Suprapubic skin (tissue), 4 donors: ENCODE results near the gene CDK19. TPM values are rescaled to one million over a fixed set of nuclear protein-coding genes. Genes with fewer than 3 reads are reported as not detected.

Experiments used
- DNase-seq, 2 donors: peaks; one replicate each; pipeline ENCODE4 v3.0.0-alpha.2; 2019; ENCODE audit warnings: low spot score in 2 of 2
- H3K27ac ChIP-seq: fragments of 200-600 bp; sonication (generic); one replicate; pipeline ENCODE4 v1.5.1; 2019
- H3K27me3 ChIP-seq: fragments of 200-600 bp; sonication (generic); one replicate; pipeline ENCODE4 v1.5.1; 2019
- H3K36me3 ChIP-seq: fragments of 200-600 bp; sonication (generic); one replicate; pipeline ENCODE4 v1.5.1; 2019
- H3K4me1 ChIP-seq: fragments of 200-600 bp; sonication (generic); one replicate; pipeline ENCODE4 v1.5.1; 2019
- H3K4me3 ChIP-seq: fragments of 200-600 bp; sonication (generic); one replicate; pipeline ENCODE4 v1.5.1; 2019; ENCODE audit warnings: mild to moderate bottlenecking
- H3K9me3 ChIP-seq: fragments of 200-600 bp; sonication (generic); one replicate; pipeline ENCODE4 v1.5.1; 2019
- EP300 ChIP-seq: sonication (generic); formaldehyde crosslinking; IDR thresholded peaks from one replicate; pipeline ENCODE4 v1.6.1; 2017; ENCODE audit warnings: antibody characterized with exemption
- POLR2A ChIP-seq, 2 donors: fragments of 450-650 bp; IDR thresholded peaks; one replicate each; pipeline ENCODE4 v1.6.1; 2017; ENCODE audit warnings: antibody characterized with exemption in 2 of 2, mild to moderate bottlenecking in 2 of 2, moderate library complexity in 2 of 2
- POLR2AphosphoS5 ChIP-seq, 3 donors: sonication (generic); formaldehyde crosslinking; IDR thresholded peaks; one replicate each; pipeline ENCODE4 v1.6.1; 2017; ENCODE audit warnings: antibody characterized with exemption in 3 of 3
- WGBS: methylation state at CpG from one replicate; pipeline ENCODE4 v1.1.5; 2018; 5-methylcytosine and 5-hydroxymethylcytosine counted together
- total RNA-seq, 4 donors: library from RNA; depleted of rRNA; stranded (reverse); fragments of >200 nt; gene quantifications; one replicate each; pipeline ENCODE4 v1.1.0, GENCODE V29; 2016
- TF ChIP-seq, protein P1 (sequence below), 2 donors: fragments of 200-600 bp in 1 of 2; fragments of 450-650 bp in 1 of 2; sonication (generic) in 1 of 2; IDR thresholded peaks; one replicate each; pipeline ENCODE4 v1.5.1; 2016 to 2019; ENCODE audit warnings: antibody characterized with exemption in 2 of 2, mild to moderate bottlenecking in 1 of 2, moderate library complexity in 1 of 2

The CDK19 gene
- total RNA-seq, 4 donors from 2014 or later, result 14.1 to 20.6 (median 19.4) TPM

DNA sequence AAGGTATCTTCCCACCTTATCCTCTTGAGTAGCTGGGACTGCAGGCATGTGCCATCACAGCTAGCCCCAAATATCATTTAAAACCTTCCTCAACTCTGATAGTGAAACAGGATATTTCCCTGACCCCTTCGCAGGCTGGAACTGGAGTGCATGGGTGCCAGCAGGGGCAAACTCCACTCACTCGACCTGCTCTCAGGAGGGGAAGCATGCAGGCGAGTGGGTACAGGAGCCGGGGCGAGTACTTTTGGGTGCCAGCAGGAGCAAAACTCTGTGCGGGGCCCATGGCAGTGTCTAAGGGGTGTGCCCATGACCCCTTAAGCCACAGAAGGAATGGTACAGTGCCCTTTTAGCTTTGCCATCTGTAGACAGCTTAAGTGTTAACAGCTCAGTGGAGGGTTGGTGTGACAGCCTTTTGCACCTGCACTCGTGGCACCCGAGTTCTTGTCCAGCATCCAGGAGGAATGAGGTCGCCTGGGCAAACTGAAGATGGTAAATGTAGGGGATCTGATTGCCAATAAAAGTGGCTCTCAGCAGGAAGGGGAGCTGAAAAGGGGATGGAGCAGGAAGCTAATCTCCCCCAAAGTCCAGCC lies 155.1 kb downstream of the CDK19 start:
- TF ChIP-seq, protein P1, sequence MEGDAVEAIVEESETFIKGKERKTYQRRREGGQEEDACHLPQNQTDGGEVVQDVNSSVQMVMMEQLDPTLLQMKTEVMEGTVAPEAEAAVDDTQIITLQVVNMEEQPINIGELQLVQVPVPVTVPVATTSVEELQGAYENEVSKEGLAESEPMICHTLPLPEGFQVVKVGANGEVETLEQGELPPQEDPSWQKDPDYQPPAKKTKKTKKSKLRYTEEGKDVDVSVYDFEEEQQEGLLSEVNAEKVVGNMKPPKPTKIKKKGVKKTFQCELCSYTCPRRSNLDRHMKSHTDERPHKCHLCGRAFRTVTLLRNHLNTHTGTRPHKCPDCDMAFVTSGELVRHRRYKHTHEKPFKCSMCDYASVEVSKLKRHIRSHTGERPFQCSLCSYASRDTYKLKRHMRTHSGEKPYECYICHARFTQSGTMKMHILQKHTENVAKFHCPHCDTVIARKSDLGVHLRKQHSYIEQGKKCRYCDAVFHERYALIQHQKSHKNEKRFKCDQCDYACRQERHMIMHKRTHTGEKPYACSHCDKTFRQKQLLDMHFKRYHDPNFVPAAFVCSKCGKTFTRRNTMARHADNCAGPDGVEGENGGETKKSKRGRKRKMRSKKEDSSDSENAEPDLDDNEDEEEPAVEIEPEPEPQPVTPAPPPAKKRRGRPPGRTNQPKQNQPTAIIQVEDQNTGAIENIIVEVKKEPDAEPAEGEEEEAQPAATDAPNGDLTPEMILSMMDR (IDR thresholded peaks at IDR 0.05), result no peak
- TF ChIP-seq EP300 (no peak), POLR2AphosphoS5 (IDR thresholded peaks at IDR 0.05) (no peak), POLR2A (IDR thresholded peaks at IDR 0.05) (no peak)
- peaks cover 7% of the 10 kb centered on the region for H3K4me1 ChIP-seq
- no peak overlapping the region for H3K27ac ChIP-seq
- no peaks in the 10 kb centered on the region for H3K27me3 ChIP-seq
- 94% methylated on average over 8 of the region's 9 CpGs for WGBS
- no peaks in the 10 kb centered on the region for H3K36me3 ChIP-seq
- H3K9me3 ChIP-seq, result no peaks in the 10 kb centered on the region
- no peak overlapping the region for H3K4me3 ChIP-seq
- DNase-seq, result no peak

DNA sequence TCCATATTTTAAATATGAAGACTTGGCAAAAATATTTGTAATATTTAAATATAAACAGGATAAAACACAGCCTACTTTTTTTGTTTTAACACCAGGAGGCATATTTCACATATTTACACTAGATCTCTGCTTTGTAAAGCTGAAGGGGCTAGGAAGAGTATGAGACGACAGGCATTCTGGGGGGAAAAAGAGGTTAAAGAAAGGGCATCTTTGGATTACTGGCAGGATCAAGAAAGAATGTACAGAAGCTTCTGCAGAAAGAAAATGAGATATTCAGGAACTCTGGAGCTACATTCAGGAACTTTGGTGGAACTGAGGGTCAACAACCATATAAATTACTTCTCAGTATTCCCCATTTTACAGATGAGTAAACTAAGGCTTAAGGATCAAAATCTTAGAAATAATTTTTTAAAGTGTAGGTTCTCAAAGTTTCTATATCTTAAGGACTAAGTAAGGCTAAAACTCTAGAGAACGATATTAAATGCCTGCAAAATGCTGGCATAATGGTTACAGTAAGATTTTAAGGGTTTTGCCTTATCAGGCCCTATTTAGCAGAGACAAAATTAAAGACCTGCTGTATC lies 156.5 kb downstream of the CDK19 start:
- Histone ChIP-seq H3K4me3 (no peak overlapping the region), H3K27me3 (no peaks in the 10 kb centered on the region), H3K9me3 (no peaks in the 10 kb centered on the region), H3K36me3 (no peaks in the 10 kb centered on the region), H3K4me1 (peaks cover 7% of the 10 kb centered on the region), H3K27ac (no peak overlapping the region)
- no peak for DNase-seq
- 86% methylated on average over 2 of the region's 2 CpGs for WGBS
- TF ChIP-seq, protein P1 (IDR thresholded peaks at IDR 0.05), result no peak
- TF ChIP-seq POLR2A (IDR thresholded peaks at IDR 0.05), result no peak
- TF ChIP-seq POLR2AphosphoS5 (IDR thresholded peaks at IDR 0.05), result no peak
- TF ChIP-seq EP300, result no peak

DNA sequence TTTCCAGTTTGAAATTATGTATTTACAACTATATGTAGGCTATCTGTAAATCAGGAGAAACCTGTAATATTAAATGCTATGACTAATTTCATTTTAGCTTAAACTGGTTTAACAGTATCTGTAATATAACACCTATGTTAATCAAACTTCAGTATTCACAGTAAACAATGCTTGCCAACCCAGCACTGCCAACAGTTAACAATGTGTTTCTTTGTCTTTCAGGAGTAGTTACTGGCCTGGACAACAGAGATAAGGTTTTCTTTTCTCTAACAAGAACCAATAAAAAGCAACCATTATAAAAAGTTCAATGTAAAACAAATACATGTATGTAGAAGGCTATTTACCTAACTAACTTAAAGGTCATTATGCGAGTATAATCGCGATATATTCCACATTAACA lies 158.8 kb downstream of the CDK19 start:
- TF ChIP-seq POLR2AphosphoS5 (IDR thresholded peaks at IDR 0.05), result no peak
- TF ChIP-seq EP300, result no peak
- TF ChIP-seq POLR2A (IDR thresholded peaks at IDR 0.05), result no peak
- TF ChIP-seq, protein P1 (IDR thresholded peaks at IDR 0.05), result no peak
- Histone ChIP-seq H3K36me3 (no peaks in the 10 kb centered on the region), H3K9me3 (no peaks in the 10 kb centered on the region), H3K4me1 (peaks cover 7% of the 10 kb centered on the region), H3K27me3 (no peaks in the 10 kb centered on the region), H3K27ac (no peak overlapping the region), H3K4me3 (no peak overlapping the region)
- WGBS, result 74% methylated on average over 3 of the region's 3 CpGs
- no peak for DNase-seq

DNA sequence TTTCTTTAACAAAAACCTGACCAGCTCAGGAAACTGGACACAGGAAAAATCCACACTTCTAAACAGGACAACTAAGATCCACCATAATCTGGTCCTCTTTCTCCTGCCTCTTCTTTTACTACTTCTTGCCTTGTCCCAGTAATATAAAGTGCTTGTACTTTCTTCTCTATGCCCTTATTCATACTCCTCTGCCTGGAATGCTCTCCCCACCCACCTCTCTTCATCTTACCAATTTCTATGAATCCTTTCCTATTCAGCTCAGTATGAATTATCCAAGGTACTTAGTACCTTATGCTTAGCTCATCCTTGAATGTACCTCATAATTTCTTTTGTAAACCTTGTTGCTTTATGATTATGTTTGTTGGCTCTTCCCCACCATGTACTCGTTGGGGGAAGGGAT lies 159.4 kb downstream of the CDK19 start:
- H3K9me3 ChIP-seq, result no peaks in the 10 kb centered on the region
- WGBS, result 69% methylated on average over 1 of the region's 1 CpG
- peaks cover 7% of the 10 kb centered on the region for H3K4me1 ChIP-seq
- no peak for DNase-seq
- no peak overlapping the region for H3K27ac ChIP-seq
- no peaks in the 10 kb centered on the region for H3K27me3 ChIP-seq
- TF ChIP-seq POLR2AphosphoS5 (IDR thresholded peaks at IDR 0.05), result no peak
- H3K4me3 ChIP-seq, result no peak overlapping the region
- no peaks in the 10 kb centered on the region for H3K36me3 ChIP-seq

DNA sequence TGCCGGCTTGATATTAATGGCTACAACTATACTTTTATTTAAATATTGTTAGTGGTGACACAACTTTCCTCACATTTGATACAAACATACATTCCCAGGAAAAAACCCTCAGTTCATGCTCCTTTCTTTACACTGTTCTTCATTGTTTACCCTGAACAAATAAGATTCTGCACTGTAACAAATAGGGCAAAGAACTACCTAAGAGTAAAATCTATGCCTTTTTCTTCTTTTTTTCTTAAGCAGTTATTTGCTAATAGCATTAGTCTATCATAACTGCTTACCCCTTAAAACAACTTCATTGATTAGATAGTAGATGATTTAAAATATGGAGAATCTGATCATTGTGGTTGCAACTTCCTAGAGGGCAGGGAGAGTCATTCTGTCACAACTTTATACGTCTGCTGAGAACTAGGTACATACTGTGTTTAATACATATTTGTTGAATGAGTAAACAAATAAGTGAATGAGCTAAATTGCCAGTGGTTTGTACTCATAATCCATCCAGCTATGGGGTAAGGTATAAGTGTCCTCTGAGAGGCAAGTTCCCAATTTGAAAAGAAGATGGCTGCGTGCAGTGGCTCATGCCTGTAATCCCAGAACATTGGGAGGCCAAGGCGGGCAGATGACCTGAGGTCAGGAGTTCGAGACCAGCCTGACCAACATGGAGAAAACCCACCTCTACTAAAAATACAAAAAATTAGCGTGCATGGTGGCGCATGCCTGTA lies 161.0 kb downstream of the CDK19 start:
- Histone ChIP-seq H3K27ac (no peak overlapping the region), H3K4me1 (peaks cover 7% of the 10 kb centered on the region), H3K27me3 (no peaks in the 10 kb centered on the region), H3K36me3 (no peaks in the 10 kb centered on the region), H3K9me3 (no peaks in the 10 kb centered on the region), H3K4me3 (no peak overlapping the region)
- no peak for DNase-seq
- TF ChIP-seq POLR2A (IDR thresholded peaks at IDR 0.05) (no peak), EP300 (no peak), POLR2AphosphoS5 (IDR thresholded peaks at IDR 0.05) (no peak)
- TF ChIP-seq, protein P1 (IDR thresholded peaks at IDR 0.05), result no peak
- 83% methylated on average over 7 of the region's 7 CpGs for WGBS
